ENCODE results near the gene GABRP. TPM values are rescaled to one million over a fixed set of nuclear protein-coding genes. Genes with fewer than 3 reads are reported as not detected.

Gene GABRP
- total RNA-seq, 1 experiment from 2014 or later: 1.5 TPM

- Histone ChIP-seq H3K14ac (ENCODE audit: insufficient read depth, low read length) (no peak overlapping the region), H3K56ac (ENCODE audit: insufficient read length, low read depth, low read length) (no peak overlapping the region), H3K4ac (ENCODE audit: low read depth, low read length) (no peak overlapping the region), H4K8ac (replicated peaks; ENCODE audit: insufficient read length, low read depth, low read length) (no peak overlapping the region), H3K4me1 (ENCODE audit: insufficient read depth, low read length) (peaks cover 4% of the 10 kb centered on the region; the same call in 1 of the 2 replicates), H3K18ac (ENCODE audit: insufficient read length, low read depth, low read length) (no peak overlapping the region), H3K23me2 (ENCODE audit: insufficient read length, low read depth, low read length, poor library complexity, severe bottlenecking) (peaks cover 4% of the 10 kb centered on the region), H3T11ph (ENCODE audit: low read length) (no peak overlapping the region), H2BK15ac (ENCODE audit: low read depth, low read length) (no peak overlapping the region), H2BK120ac (ENCODE audit: low read depth, low read length, poor library complexity, severe bottlenecking) (no peak overlapping the region), H2BK12ac (ENCODE audit: insufficient read length, low read depth, low read length) (no peak overlapping the region), H3K27ac (ENCODE audit: insufficient read length, low read depth, low read length) (no peak overlapping the region), H3K9me3 (ENCODE audit: control insufficient read depth, low read depth, low read length) (no peaks in the 10 kb centered on the region), H3K23ac (ENCODE audit: insufficient read length, low read depth, low read length) (no peak overlapping the region), H2AFZ (ENCODE audit: low read length) (no peak overlapping the region), H3K27me3 (ENCODE audit: insufficient read depth, low read length) (no peaks in the 10 kb centered on the region), H3K79me2 (ENCODE audit: insufficient read depth, low read length) (no peaks in the 10 kb centered on the region), H4K5ac (ENCODE audit: insufficient read length, low read depth, low read length) (no peak overlapping the region), H3K4me2 (ENCODE audit: insufficient read depth, insufficient read length, low read length) (peak overlapping the region; percentile 76), H2AK5ac (ENCODE audit: insufficient read length, low read length) (no peak overlapping the region), H2BK5ac (ENCODE audit: insufficient read length, low read length) (no peak overlapping the region), H4K91ac (ENCODE audit: insufficient read length, low read depth, low read length) (no peak overlapping the region), H2BK20ac (ENCODE audit: low read depth, low read length, poor library complexity, severe bottlenecking) (no peak overlapping the region), H3K79me1 (ENCODE audit: insufficient read depth, low read depth, low read length, poor library complexity, severe bottlenecking) (no peaks in the 10 kb centered on the region), H3K9ac (ENCODE audit: extremely low read depth, insufficient read length, low read length) (no peak overlapping the region), H4K20me1 (ENCODE audit: control insufficient read depth, insufficient read depth, insufficient read length) (no peaks in the 10 kb centered on the region)
- Mint-ChIP-seq H3K4me3 (peak overlapping the region; percentile 57 to 69; a peak in 4 of 5 replicates), H3K4me1 (peaks cover 52% of the 10 kb centered on the region in 2 experiments), H3K27me3 (ENCODE audit: low read depth) (peaks cover 17% of the 10 kb centered on the region), H3K9me3 (peaks cover 0 to 8% of the 10 kb centered on the region in 2 experiments; a peak in 3 of 5 replicates), H3K36me3 (ENCODE audit: insufficient read depth in 1 of 3, low read depth in 3 of 3) (peaks cover 0 to 7% (median 2%) of the 10 kb centered on the region in 3 experiments; a peak in 3 of 7 replicates), H3K27ac (no peak overlapping the region)
- DNase-seq: no peak
- WGBS (ENCODE audit: extremely low coverage, insufficient read length, low lambda C conversion rate): no CpG with 5 or more reads among the region's 12 CpGs
- TF ChIP-seq CTCF (conservative IDR thresholded peaks at IDR 0.05): no peak
These were observed 39.7 kb upstream of the GABRP start for GRCh38 chr5:170743876-170744212.
